ENCODE data around the gene CPNE4.

DNA sequence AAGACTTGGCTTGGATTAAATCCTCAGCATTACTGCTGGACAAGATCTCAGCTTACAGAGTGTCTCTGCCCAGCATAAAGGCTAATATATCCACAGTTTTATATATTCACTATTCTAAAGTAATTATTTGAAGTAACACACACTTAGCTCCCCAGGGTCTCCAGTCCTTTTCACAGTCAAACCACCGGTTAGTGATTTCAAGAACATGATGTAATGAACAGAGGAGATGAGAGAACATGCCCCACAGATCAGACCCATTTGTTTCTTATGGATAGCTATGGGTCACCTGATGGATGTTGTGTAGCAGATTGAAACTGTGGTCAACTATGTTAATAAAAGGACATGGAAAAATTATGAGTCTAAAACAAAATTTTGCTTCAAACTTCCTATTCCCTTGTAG, 487.2 kb downstream of the CPNE4 start:
- TF ChIP-seq, protein P1, sequence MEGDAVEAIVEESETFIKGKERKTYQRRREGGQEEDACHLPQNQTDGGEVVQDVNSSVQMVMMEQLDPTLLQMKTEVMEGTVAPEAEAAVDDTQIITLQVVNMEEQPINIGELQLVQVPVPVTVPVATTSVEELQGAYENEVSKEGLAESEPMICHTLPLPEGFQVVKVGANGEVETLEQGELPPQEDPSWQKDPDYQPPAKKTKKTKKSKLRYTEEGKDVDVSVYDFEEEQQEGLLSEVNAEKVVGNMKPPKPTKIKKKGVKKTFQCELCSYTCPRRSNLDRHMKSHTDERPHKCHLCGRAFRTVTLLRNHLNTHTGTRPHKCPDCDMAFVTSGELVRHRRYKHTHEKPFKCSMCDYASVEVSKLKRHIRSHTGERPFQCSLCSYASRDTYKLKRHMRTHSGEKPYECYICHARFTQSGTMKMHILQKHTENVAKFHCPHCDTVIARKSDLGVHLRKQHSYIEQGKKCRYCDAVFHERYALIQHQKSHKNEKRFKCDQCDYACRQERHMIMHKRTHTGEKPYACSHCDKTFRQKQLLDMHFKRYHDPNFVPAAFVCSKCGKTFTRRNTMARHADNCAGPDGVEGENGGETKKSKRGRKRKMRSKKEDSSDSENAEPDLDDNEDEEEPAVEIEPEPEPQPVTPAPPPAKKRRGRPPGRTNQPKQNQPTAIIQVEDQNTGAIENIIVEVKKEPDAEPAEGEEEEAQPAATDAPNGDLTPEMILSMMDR (conservative IDR thresholded peaks at IDR 0.05; ENCODE audit: low read length), result no peak
- no peak for TF ChIP-seq EZH2phosphoT487 (IDR thresholded peaks at IDR 0.05; ENCODE audit: borderline replicate concordance)
